ENCODE results near the gene TNS1. TPM values are rescaled to one million over a fixed set of nuclear protein-coding genes. Genes with fewer than 3 reads are reported as not detected.

TNS1 gene
- total RNA-seq, 3 donors from 2014 or later (not counting 1 experiment from before 2014, with no cell fraction given): 1.1 to 3.0 (median 2.1) TPM

DNA sequence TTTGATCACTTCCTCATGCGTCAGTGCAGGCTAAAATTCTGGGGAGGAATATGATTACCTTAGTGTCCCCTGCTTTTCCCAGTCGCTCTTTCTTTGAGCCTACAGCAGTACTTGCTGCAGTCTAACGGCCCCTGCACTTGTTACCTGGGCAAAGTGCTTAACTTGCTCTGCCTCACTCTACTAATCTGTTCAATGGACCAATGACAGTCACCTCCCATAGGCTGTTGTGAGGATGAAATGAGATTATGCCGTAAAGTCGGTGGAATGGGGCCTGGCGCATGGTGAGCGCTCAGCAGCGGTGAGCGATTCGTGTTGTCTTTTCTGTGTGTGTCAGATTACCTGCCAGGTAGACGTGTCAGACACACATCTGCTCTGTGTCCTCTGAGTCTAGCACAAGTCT lies 5.3 kb downstream of the TNS1 start:
- no peaks in the 10 kb centered on the region for H3K36me3 Mint-ChIP-seq
- H3K4me3 ChIP-seq (ENCODE audit: low read length): no peak overlapping the region
- H3K4me1 ChIP-seq (ENCODE audit: control insufficient read depth, insufficient read depth, low read length): no peaks in the 10 kb centered on the region
- TF ChIP-seq, protein P1, sequence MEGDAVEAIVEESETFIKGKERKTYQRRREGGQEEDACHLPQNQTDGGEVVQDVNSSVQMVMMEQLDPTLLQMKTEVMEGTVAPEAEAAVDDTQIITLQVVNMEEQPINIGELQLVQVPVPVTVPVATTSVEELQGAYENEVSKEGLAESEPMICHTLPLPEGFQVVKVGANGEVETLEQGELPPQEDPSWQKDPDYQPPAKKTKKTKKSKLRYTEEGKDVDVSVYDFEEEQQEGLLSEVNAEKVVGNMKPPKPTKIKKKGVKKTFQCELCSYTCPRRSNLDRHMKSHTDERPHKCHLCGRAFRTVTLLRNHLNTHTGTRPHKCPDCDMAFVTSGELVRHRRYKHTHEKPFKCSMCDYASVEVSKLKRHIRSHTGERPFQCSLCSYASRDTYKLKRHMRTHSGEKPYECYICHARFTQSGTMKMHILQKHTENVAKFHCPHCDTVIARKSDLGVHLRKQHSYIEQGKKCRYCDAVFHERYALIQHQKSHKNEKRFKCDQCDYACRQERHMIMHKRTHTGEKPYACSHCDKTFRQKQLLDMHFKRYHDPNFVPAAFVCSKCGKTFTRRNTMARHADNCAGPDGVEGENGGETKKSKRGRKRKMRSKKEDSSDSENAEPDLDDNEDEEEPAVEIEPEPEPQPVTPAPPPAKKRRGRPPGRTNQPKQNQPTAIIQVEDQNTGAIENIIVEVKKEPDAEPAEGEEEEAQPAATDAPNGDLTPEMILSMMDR (IDR thresholded peaks at IDR 0.05): no peak
- H3K27me3 ChIP-seq (ENCODE audit: control insufficient read depth, insufficient read depth, low read length): no peaks in the 10 kb centered on the region
- H3K27me3 Mint-ChIP-seq (ENCODE audit: low read depth in 2 of 2): peaks cover 7 to 21% of the 10 kb centered on the region in 2 donors
- H3K27ac Mint-ChIP-seq: no peak overlapping the region
- no peaks in the 10 kb centered on the region for H3K4me1 Mint-ChIP-seq
- H3K9me3 Mint-ChIP-seq: no peaks in the 10 kb centered on the region
- H3K27ac ChIP-seq (ENCODE audit: low read length): no peak overlapping the region
- no peak for ATAC-seq
- intact Hi-C loops (cut with micrococcal nuclease): no loop called here
- 94% methylated on average over 11 of the region's 11 CpGs for WGBS (ENCODE audit: insufficient coverage)
- H3K9me3 ChIP-seq (ENCODE audit: control insufficient read depth, insufficient read depth, low read length): no peaks in the 10 kb centered on the region
- no peak for DNase-seq
- no peaks in the 10 kb centered on the region for H3K36me3 ChIP-seq (ENCODE audit: control insufficient read depth, insufficient read depth, low read length)
- H3K4me3 Mint-ChIP-seq: no peak overlapping the region

DNA sequence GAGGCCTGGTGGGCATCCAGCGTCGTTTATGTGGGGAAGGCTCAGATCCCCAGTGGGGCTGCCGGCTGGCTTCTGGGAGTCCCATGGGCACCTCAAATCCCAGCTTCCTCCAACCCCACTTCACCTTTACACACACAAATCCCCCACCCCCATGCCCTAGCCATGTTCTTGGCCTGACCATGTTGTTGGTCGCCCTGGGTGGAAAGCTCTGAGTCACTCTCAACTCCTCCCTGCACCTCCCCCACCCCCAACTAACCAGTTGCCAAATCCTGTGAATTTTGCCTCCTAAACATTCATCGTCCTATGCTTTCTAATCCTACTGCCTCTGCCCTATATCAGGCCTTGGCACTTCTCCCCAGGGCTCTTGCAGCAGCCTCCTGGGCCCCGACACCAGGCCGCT lies 6.4 kb downstream of the TNS1 start:
- TF ChIP-seq, protein P1 (IDR thresholded peaks at IDR 0.05): no peak
- 75% methylated on average over 7 of the region's 7 CpGs for WGBS (ENCODE audit: insufficient coverage)
- H3K9me3 Mint-ChIP-seq: no peaks in the 10 kb centered on the region
- H3K36me3 Mint-ChIP-seq: no peaks in the 10 kb centered on the region
- Histone ChIP-seq H3K36me3 (ENCODE audit: control insufficient read depth, insufficient read depth, low read length) (no peaks in the 10 kb centered on the region), H3K4me3 (ENCODE audit: low read length) (no peak overlapping the region), H3K27me3 (ENCODE audit: control insufficient read depth, insufficient read depth, low read length) (no peaks in the 10 kb centered on the region), H3K27ac (ENCODE audit: low read length) (no peak overlapping the region), H3K9me3 (ENCODE audit: control insufficient read depth, insufficient read depth, low read length) (no peaks in the 10 kb centered on the region), H3K4me1 (ENCODE audit: control insufficient read depth, insufficient read depth, low read length) (no peaks in the 10 kb centered on the region)
- H3K4me3 Mint-ChIP-seq: no peak overlapping the region
- peaks cover 3 to 26% of the 10 kb centered on the region in 2 donors for H3K27me3 Mint-ChIP-seq (ENCODE audit: low read depth in 2 of 2)
- ATAC-seq (no peak), DNase-seq (no peak)
- intact Hi-C loops (cut with micrococcal nuclease): no loop called here
- H3K4me1 Mint-ChIP-seq: no peaks in the 10 kb centered on the region
- no peak overlapping the region for H3K27ac Mint-ChIP-seq

DNA sequence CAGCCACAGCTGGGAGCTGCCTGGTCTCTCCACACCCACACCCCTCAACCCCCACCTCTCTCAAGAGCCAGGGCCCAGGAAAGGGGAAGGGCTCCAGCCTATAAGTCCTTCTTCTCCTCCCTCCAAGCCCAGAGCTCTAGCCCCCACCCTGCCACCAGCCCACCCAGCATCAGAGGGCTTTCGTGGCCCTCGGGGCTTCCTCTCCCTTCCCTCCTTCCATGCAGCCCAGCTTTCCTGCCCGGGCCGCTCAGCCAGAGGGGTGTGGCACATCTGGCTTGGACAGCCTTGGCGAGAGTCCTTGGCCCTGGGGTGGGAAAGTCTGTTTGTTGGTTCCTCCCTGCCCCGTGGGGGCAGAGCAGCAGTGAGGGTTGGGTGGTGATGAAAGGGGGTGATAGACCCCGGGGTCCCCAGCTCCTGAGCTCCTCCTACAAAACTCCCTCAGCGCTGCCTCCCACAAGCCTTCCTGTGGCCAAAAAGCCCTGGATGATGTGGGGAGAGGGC lies 7.0 kb downstream of the TNS1 start:
- WGBS (ENCODE audit: insufficient coverage): 48% methylated on average over 4 of the region's 8 CpGs
- no peaks in the 10 kb centered on the region for H3K9me3 Mint-ChIP-seq

More for the DNA sequence above, 7.0 kb downstream of the TNS1 start:
- Mint-ChIP-seq H3K4me1 (no peaks in the 10 kb centered on the region), H3K27me3 (ENCODE audit: low read depth in 2 of 2) (peaks cover 3 to 26% of the 10 kb centered on the region in 2 donors), H3K36me3 (no peaks in the 10 kb centered on the region), H3K27ac (no peak overlapping the region), H3K4me3 (no peak overlapping the region)
- ATAC-seq: no peak
- Histone ChIP-seq H3K9me3 (ENCODE audit: control insufficient read depth, insufficient read depth, low read length) (no peaks in the 10 kb centered on the region), H3K27ac (ENCODE audit: low read length) (no peak overlapping the region), H3K27me3 (ENCODE audit: control insufficient read depth, insufficient read depth, low read length) (no peaks in the 10 kb centered on the region), H3K4me3 (ENCODE audit: low read length) (no peak overlapping the region), H3K36me3 (ENCODE audit: control insufficient read depth, insufficient read depth, low read length) (no peaks in the 10 kb centered on the region), H3K4me1 (ENCODE audit: control insufficient read depth, insufficient read depth, low read length) (no peaks in the 10 kb centered on the region)
- no peak for DNase-seq
- intact Hi-C loops (cut with micrococcal nuclease): no loop called here
- TF ChIP-seq, protein P1 (IDR thresholded peaks at IDR 0.05): no peak
